ENCODE results near the gene GOLGA2. TPM values are rescaled to one million over a fixed set of nuclear protein-coding genes. Genes with fewer than 3 reads are reported as not detected.

GOLGA2 gene
- total RNA-seq (18.3 TPM), polyA plus RNA-seq (45.0 TPM)
- long read RNA-seq, donor 1: 0 reads
- long read RNA-seq, donor 2: 0 reads
- long read RNA-seq, donor 3, partial matches to known transcripts: 0 of 3 reads
- long read RNA-seq, donor 3, other reads (novel, unspliced or antisense): 0 of 3 reads
- long read RNA-seq, donor 4, partial matches to known transcripts: 0 of 1 reads
- long read RNA-seq, donor 4, other reads (novel, unspliced or antisense): 0 of 1 reads
- long read RNA-seq, donor 5, full-length matches to known transcripts: 2 of 53 reads
- long read RNA-seq, donor 5, partial matches to known transcripts: 20 of 53 reads
- long read RNA-seq, donor 5, other reads (novel, unspliced or antisense): 31 of 53 reads
- long read RNA-seq, donor 6, partial matches to known transcripts: 13 of 13 reads
- long read RNA-seq, donor 6, other reads (novel, unspliced or antisense): 0 of 13 reads
- long read RNA-seq, donor 7, partial matches to known transcripts: 0 of 1 reads
- long read RNA-seq, donor 7, other reads (novel, unspliced or antisense): 0 of 1 reads
- long read RNA-seq, donor 8: 0 reads
- long read RNA-seq, donor 9, partial matches to known transcripts: 0 of 1 reads
- long read RNA-seq, donor 9, other reads (novel, unspliced or antisense): 0 of 1 reads
- long read RNA-seq, donor 10, partial matches to known transcripts: 0 of 1 reads
- long read RNA-seq, donor 10, other reads (novel, unspliced or antisense): 0 of 1 reads

GRCh38 chr9:128275198-128276007, at the start of gene GOLGA2:
Gene GOLGA2 (minus strand): TSS chr9:128276007. CDS start chr9:128275976, 31 bp downstream.
- no peaks in the 10 kb centered on the region for H3K27me3 ChIP-seq (ENCODE audit: control insufficient read depth in 2 of 2, insufficient read depth in 1 of 2, low read length in 1 of 2)
- DNase-seq (ENCODE audit: low read depth in 6 of 9, low spot score in 9 of 9): peak in 2 of 9 donors; percentile 31 to 33
- peak within 1 kb of the TSS; percentile 73 to 85 for H3K27ac ChIP-seq (ENCODE audit: low read depth in 1 of 2, low read length in 1 of 2)
- peak within 1 kb of the TSS; percentile 90 to 91 for H3K4me3 ChIP-seq (ENCODE audit: low read length in 2 of 2)
- peaks cover 15 to 40% of the 10 kb centered on the region in 2 donors for H3K4me1 ChIP-seq (ENCODE audit: control insufficient read depth in 2 of 2, insufficient read depth in 2 of 2, low read length in 2 of 2)
- no peaks in the 10 kb centered on the region for H3K9me3 ChIP-seq (ENCODE audit: control insufficient read depth in 2 of 2, insufficient read depth in 1 of 2, low read length in 1 of 2)
- 1% methylated on average over 57 of the region's 57 CpGs for WGBS
- H3K36me3 ChIP-seq (ENCODE audit: control insufficient read depth in 2 of 2, insufficient read depth in 2 of 2, low read length in 1 of 2): peaks cover 17 to 22% of the 10 kb centered on the region in 2 donors

GRCh38 chr9:128324401-128324800, 48.6 kb upstream of the GOLGA2 start:
- no peak overlapping the region for H3K27ac ChIP-seq (ENCODE audit: low read depth in 1 of 2, low read length in 1 of 2)
- H3K36me3 ChIP-seq (ENCODE audit: control insufficient read depth in 2 of 2, insufficient read depth in 2 of 2, low read length in 1 of 2): peaks cover 22 to 29% of the 10 kb centered on the region in 2 donors
- WGBS: 98% methylated on average over 1 of the region's 1 CpG
- peaks cover 13 to 14% of the 10 kb centered on the region in 2 donors for H3K4me1 ChIP-seq (ENCODE audit: control insufficient read depth in 2 of 2, insufficient read depth in 2 of 2, low read length in 2 of 2)
- no peak overlapping the region for H3K4me3 ChIP-seq (ENCODE audit: low read length in 2 of 2)
- DNase-seq (ENCODE audit: low read depth in 6 of 9, low spot score in 9 of 9): no peak
- no peaks in the 10 kb centered on the region for H3K27me3 ChIP-seq (ENCODE audit: control insufficient read depth in 2 of 2, insufficient read depth in 1 of 2, low read length in 1 of 2)
- H3K9me3 ChIP-seq (ENCODE audit: control insufficient read depth in 2 of 2, insufficient read depth in 1 of 2, low read length in 1 of 2): peaks cover 0 to 4% of the 10 kb centered on the region in 2 donors

- Histone ChIP-seq H3K4me1 (ENCODE audit: control insufficient read depth in 2 of 2, insufficient read depth in 2 of 2, low read length in 2 of 2) (peaks cover 13 to 14% of the 10 kb centered on the region in 2 donors), H3K9me3 (ENCODE audit: control insufficient read depth in 2 of 2, insufficient read depth in 1 of 2, low read length in 1 of 2) (peaks cover 0 to 4% of the 10 kb centered on the region in 2 donors), H3K27ac (ENCODE audit: low read depth in 1 of 2, low read length in 1 of 2) (no peak overlapping the region), H3K36me3 (ENCODE audit: control insufficient read depth in 2 of 2, insufficient read depth in 2 of 2, low read length in 1 of 2) (peaks cover 20 to 25% of the 10 kb centered on the region in 2 donors), H3K4me3 (ENCODE audit: low read length in 2 of 2) (peak overlapping the region; percentile 69 to 70), H3K27me3 (ENCODE audit: control insufficient read depth in 2 of 2, insufficient read depth in 1 of 2, low read length in 1 of 2) (no peaks in the 10 kb centered on the region)
- no peak for DNase-seq (ENCODE audit: low read depth in 6 of 9, low spot score in 9 of 9)
- WGBS: 95% methylated on average over 12 of the region's 12 CpGs
These were observed 48.0 kb upstream of the GOLGA2 start for GRCh38 chr9:128323791-128324190.

GRCh38 chr9:128323212-128323730, 47.5 kb upstream of the GOLGA2 start:
- Histone ChIP-seq H3K36me3 (ENCODE audit: control insufficient read depth in 2 of 2, insufficient read depth in 2 of 2, low read length in 1 of 2) (peaks cover 18 to 20% of the 10 kb centered on the region in 2 donors), H3K27me3 (ENCODE audit: control insufficient read depth in 2 of 2, insufficient read depth in 1 of 2, low read length in 1 of 2) (no peaks in the 10 kb centered on the region), H3K4me3 (ENCODE audit: low read length in 2 of 2) (peak overlapping the region; percentile 69 to 70), H3K27ac (ENCODE audit: low read depth in 1 of 2, low read length in 1 of 2) (peak overlapping the region; percentile 67 to 97), H3K9me3 (ENCODE audit: control insufficient read depth in 2 of 2, insufficient read depth in 1 of 2, low read length in 1 of 2) (peaks cover 0 to 4% of the 10 kb centered on the region in 2 donors), H3K4me1 (ENCODE audit: control insufficient read depth in 2 of 2, insufficient read depth in 2 of 2, low read length in 2 of 2) (peaks cover 13 to 14% of the 10 kb centered on the region in 2 donors)
- WGBS: 30% methylated on average over 16 of the region's 16 CpGs
- DNase-seq (ENCODE audit: low read depth in 6 of 9, low spot score in 9 of 9): peak in 1 of 9 donors; percentile 21

- peaks cover 0 to 4% of the 10 kb centered on the region in 2 donors for H3K9me3 ChIP-seq (ENCODE audit: control insufficient read depth in 2 of 2, insufficient read depth in 1 of 2, low read length in 1 of 2)
- peak within 1 kb of the TSS; percentile 69 to 70 for H3K4me3 ChIP-seq (ENCODE audit: low read length in 2 of 2)
- no peaks in the 10 kb centered on the region for H3K27me3 ChIP-seq (ENCODE audit: control insufficient read depth in 2 of 2, insufficient read depth in 1 of 2, low read length in 1 of 2)
- peaks cover 13 to 14% of the 10 kb centered on the region in 2 donors for H3K4me1 ChIP-seq (ENCODE audit: control insufficient read depth in 2 of 2, insufficient read depth in 2 of 2, low read length in 2 of 2)
- peak within 1 kb of the TSS; percentile 96 to 97 for H3K27ac ChIP-seq (ENCODE audit: low read depth in 1 of 2, low read length in 1 of 2)
- under 1% methylated on average over 83 of the region's 83 CpGs for WGBS
- DNase-seq (ENCODE audit: low read depth in 6 of 9, low spot score in 9 of 9): peak; percentile 91 to 98 (median 93)
- peaks cover 12 to 14% of the 10 kb centered on the region in 2 donors for H3K36me3 ChIP-seq (ENCODE audit: control insufficient read depth in 2 of 2, insufficient read depth in 2 of 2, low read length in 1 of 2)
These were observed 46.8 kb upstream of the GOLGA2 start, which contains the start of the genes COQ4 and TRUB2 for GRCh38 chr9:128322404-128323211. Gene COQ4 (plus strand): TSS chr9:128322839. CDS start chr9:128322859, 20 bp downstream. Gene TRUB2 (minus strand): TSS chr9:128322447. CDS start chr9:128322408, 39 bp downstream.

GRCh38 chr9:128321879-128322403, 46.1 kb upstream of the GOLGA2 start:
- Histone ChIP-seq H3K4me1 (ENCODE audit: control insufficient read depth in 2 of 2, insufficient read depth in 2 of 2, low read length in 2 of 2) (peaks cover 13 to 14% of the 10 kb centered on the region in 2 donors), H3K36me3 (ENCODE audit: control insufficient read depth in 2 of 2, insufficient read depth in 2 of 2, low read length in 1 of 2) (peaks cover 15 to 17% of the 10 kb centered on the region in 2 donors), H3K4me3 (ENCODE audit: low read length in 2 of 2) (peak overlapping the region; percentile 69 to 70), H3K27me3 (ENCODE audit: control insufficient read depth in 2 of 2, insufficient read depth in 1 of 2, low read length in 1 of 2) (no peaks in the 10 kb centered on the region), H3K9me3 (ENCODE audit: control insufficient read depth in 2 of 2, insufficient read depth in 1 of 2, low read length in 1 of 2) (peaks cover 0 to 4% of the 10 kb centered on the region in 2 donors), H3K27ac (ENCODE audit: low read depth in 1 of 2, low read length in 1 of 2) (peak overlapping the region in 1 of 2 donors; percentile 96)
- DNase-seq (ENCODE audit: low read depth in 6 of 9, low spot score in 9 of 9): no peak
- WGBS: 2% methylated on average over 21 of the region's 21 CpGs

GRCh38 chr9:128321343-128321742, 45.5 kb upstream of the GOLGA2 start:
- 95% methylated on average over 7 of the region's 7 CpGs for WGBS
- peak overlapping the region; percentile 69 to 70 for H3K4me3 ChIP-seq (ENCODE audit: low read length in 2 of 2)
- no peaks in the 10 kb centered on the region for H3K27me3 ChIP-seq (ENCODE audit: control insufficient read depth in 2 of 2, insufficient read depth in 1 of 2, low read length in 1 of 2)
- DNase-seq (ENCODE audit: low read depth in 6 of 9, low spot score in 9 of 9): no peak
- peaks cover 0 to 4% of the 10 kb centered on the region in 2 donors for H3K9me3 ChIP-seq (ENCODE audit: control insufficient read depth in 2 of 2, insufficient read depth in 1 of 2, low read length in 1 of 2)
- H3K4me1 ChIP-seq (ENCODE audit: control insufficient read depth in 2 of 2, insufficient read depth in 2 of 2, low read length in 2 of 2): peaks cover 13 to 14% of the 10 kb centered on the region in 2 donors
- no peak overlapping the region for H3K27ac ChIP-seq (ENCODE audit: low read depth in 1 of 2, low read length in 1 of 2)
- peaks cover 18 to 23% of the 10 kb centered on the region in 2 donors for H3K36me3 ChIP-seq (ENCODE audit: control insufficient read depth in 2 of 2, insufficient read depth in 2 of 2, low read length in 1 of 2)
